GM12874 (cell line): ENCODE data around the gene CASKIN1.

Experiments
- TF ChIP-seq, protein P1 (sequence below): IDR thresholded peaks from 2 replicates; pipeline ENCODE4 v1.5.1; 2011; ENCODE audit warnings: low read depth, mild to moderate bottlenecking, control low read depth, low read length, moderate library complexity; ENCODE audit not compliant: insufficient read depth

The CASKIN1 gene

GRCh38 chr16:2238838-2239675 is 42.7 kb upstream of the CASKIN1 start:
- TF ChIP-seq, protein P1, sequence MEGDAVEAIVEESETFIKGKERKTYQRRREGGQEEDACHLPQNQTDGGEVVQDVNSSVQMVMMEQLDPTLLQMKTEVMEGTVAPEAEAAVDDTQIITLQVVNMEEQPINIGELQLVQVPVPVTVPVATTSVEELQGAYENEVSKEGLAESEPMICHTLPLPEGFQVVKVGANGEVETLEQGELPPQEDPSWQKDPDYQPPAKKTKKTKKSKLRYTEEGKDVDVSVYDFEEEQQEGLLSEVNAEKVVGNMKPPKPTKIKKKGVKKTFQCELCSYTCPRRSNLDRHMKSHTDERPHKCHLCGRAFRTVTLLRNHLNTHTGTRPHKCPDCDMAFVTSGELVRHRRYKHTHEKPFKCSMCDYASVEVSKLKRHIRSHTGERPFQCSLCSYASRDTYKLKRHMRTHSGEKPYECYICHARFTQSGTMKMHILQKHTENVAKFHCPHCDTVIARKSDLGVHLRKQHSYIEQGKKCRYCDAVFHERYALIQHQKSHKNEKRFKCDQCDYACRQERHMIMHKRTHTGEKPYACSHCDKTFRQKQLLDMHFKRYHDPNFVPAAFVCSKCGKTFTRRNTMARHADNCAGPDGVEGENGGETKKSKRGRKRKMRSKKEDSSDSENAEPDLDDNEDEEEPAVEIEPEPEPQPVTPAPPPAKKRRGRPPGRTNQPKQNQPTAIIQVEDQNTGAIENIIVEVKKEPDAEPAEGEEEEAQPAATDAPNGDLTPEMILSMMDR, result no peak

DNA sequence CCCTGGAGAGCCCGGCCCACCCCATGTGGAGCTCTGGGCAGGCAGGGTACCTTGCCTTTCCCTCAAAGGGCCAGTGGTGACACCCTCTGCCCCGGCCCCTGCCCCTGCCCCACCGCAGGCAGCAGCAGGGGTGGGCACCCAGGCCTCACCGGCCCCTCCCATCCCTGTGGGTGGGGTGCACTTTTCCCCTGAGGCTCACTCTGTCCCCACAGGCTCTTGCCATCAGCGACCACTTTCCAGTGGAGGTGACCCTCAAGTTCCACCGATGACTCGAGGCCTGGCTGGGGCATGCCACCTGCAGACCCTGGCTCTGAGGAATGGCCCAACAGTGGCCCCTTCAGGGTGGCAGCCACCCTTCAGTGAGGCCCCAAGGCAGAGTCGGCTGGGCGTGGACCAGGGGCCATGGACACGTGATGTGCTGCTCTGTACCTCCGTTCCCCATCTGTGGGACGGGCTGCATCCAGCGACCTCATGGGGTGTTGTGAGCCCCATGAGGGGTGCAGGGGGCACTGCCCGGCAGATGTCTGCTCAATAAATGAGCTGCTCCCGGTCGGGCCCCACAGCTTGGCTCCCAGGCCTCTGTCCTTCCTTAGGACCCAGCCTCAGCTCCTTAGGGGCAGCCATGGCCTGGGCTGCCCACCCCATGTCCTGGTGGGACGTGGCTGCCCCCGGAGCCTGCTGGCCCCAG is 41.9 kb upstream of the CASKIN1 start:
- TF ChIP-seq, protein P1, result no peak

DNA sequence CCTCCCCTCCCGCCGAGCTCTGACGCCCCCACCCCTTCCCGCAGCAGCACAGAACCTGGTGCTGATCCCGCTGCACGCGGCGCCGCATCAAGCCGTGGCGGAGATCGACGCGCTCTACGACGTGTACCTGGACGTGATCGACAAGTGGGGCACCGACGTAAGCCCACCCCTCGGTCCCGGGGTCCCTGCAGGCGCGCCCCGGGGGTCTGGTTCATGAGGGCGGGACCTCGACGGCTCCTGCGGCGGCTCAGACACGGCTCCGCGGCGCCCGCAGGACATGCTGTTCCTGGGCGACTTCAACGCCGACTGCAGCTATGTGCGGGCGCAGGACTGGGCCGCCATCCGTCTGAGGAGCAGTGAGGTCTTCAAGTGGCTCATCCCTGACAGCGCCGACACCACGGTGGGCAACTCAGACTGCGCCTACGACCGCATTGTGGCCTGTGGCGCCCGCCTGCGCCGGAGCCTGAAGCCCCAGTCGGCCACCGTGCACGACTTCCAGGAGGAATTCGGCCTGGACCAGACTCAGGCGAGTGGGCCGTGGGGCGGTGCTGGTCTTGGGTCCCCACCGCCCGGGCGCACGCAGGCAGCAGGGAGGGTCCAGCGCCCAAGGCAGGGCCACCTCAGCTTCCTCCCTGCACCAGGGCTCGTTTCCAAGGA is 41.2 kb upstream of the CASKIN1 start:
- TF ChIP-seq, protein P1, result no peak

GRCh38 chr16:2237102-2237482 is 40.7 kb upstream of the CASKIN1 start:
- TF ChIP-seq, protein P1, result no peak

GRCh38 chr16:2236337-2237101 is 40.1 kb upstream of the CASKIN1 start, which contains the start of gene DNASE1L2:
Gene DNASE1L2, plus strand, starts transcription at chr16:2236444. Its CDS starts 373 bp downstream, at chr16:2236817.
- TF ChIP-seq, protein P1, result no peak

DNA sequence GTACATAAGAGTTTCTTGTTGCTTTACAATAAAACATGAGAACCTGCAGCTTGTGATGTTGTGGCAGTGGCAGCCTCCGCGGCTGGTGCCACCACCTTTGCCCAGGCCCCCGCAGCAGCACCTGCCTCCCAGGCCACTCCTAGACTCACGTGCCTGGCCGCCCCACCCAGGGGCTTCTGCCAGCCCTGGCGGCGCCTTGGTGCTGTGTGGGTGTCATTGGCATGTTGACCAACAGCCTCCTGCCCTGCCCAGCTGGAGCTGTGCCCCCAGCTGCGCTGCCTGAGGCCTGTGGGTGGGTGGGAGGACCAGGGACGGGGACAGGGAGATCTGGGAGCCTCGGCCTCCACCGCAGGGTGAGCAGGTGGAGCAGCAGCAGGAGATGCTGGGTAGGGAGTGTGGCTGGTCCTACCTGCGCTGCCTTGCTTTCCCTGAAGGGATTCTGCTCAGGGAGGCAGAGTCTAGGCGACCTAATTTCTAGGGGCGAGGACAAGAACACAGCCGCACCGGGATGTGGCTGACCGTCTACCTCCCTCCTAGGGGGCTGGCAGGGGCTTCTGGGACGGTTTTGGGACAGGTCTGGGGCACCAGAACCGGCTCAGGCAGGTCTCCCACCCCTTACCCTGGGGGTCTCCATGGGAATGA is 39.4 kb upstream of the CASKIN1 start:
- TF ChIP-seq, protein P1, result no peak
